ENCODE data around the gene MKRN3.

The MKRN3 gene

GRCh38 chr15:23565395-23566070 is at the start of gene MKRN3:
TSS of gene MKRN3 (plus strand) at chr15:23565674. CDS start at chr15:23565783, 109 bp downstream.
- H3K4me3 ChIP-seq (ENCODE audit: low read depth, low read length), result no peak within 1 kb of the TSS

- H3K4me3 ChIP-seq (ENCODE audit: low read depth, low read length), result no peak overlapping the region
These were observed 48.6 kb upstream of the MKRN3 start for GRCh38 chr15:23516866-23517265.

GRCh38 chr15:23518104-23518503 is 47.4 kb upstream of the MKRN3 start:
- H3K4me3 ChIP-seq (ENCODE audit: low read depth, low read length), result no peak overlapping the region

- H3K4me3 ChIP-seq (ENCODE audit: low read depth, low read length), result no peak overlapping the region
These were observed 40.7 kb upstream of the MKRN3 start for GRCh38 chr15:23524816-23525215.

- no peak overlapping the region for H3K4me3 ChIP-seq (ENCODE audit: low read depth, low read length)
These were observed 35.6 kb upstream of the MKRN3 start for GRCh38 chr15:23529891-23530290.

GRCh38 chr15:23532024-23532423 is 33.5 kb upstream of the MKRN3 start:
- no peak overlapping the region for H3K4me3 ChIP-seq (ENCODE audit: low read depth, low read length)

GRCh38 chr15:23536659-23537058 is 28.8 kb upstream of the MKRN3 start:
- no peak overlapping the region for H3K4me3 ChIP-seq (ENCODE audit: low read depth, low read length)

GRCh38 chr15:23538648-23539047 is 26.8 kb upstream of the MKRN3 start:
- H3K4me3 ChIP-seq (ENCODE audit: low read depth, low read length), result no peak overlapping the region

- H3K4me3 ChIP-seq (ENCODE audit: low read depth, low read length), result no peak overlapping the region
These were observed 25.6 kb upstream of the MKRN3 start for GRCh38 chr15:23539892-23540291.

- H3K4me3 ChIP-seq (ENCODE audit: low read depth, low read length), result no peak overlapping the region
These were observed 19.3 kb upstream of the MKRN3 start for GRCh38 chr15:23546158-23546557.

GRCh38 chr15:23548071-23548470 is 17.4 kb upstream of the MKRN3 start:
- no peak overlapping the region for H3K4me3 ChIP-seq (ENCODE audit: low read depth, low read length)

GRCh38 chr15:23561914-23562313 is 3.6 kb upstream of the MKRN3 start:
- H3K4me3 ChIP-seq (ENCODE audit: low read depth, low read length), result no peak overlapping the region

GRCh38 chr15:23564821-23565394 is 566 bp upstream of the MKRN3 start:
- H3K4me3 ChIP-seq (ENCODE audit: low read depth, low read length), result no peak overlapping the region

GRCh38 chr15:23566071-23566554 is 639 bp downstream of the MKRN3 start:
- no peak overlapping the region for H3K4me3 ChIP-seq (ENCODE audit: low read depth, low read length)

GRCh38 chr15:23566651-23567050 is 1.2 kb downstream of the MKRN3 start:
- no peak overlapping the region for H3K4me3 ChIP-seq (ENCODE audit: low read depth, low read length)

GRCh38 chr15:23567921-23568320 is 2.4 kb downstream of the MKRN3 start:
- H3K4me3 ChIP-seq (ENCODE audit: low read depth, low read length), result no peak overlapping the region

- no peak overlapping the region for H3K4me3 ChIP-seq (ENCODE audit: low read depth, low read length)
These were observed 3.9 kb downstream of the MKRN3 start for GRCh38 chr15:23569151-23569925.

GRCh38 chr15:23570486-23570885 is 5.0 kb downstream of the MKRN3 start:
- H3K4me3 ChIP-seq (ENCODE audit: low read depth, low read length), result no peak overlapping the region

GRCh38 chr15:23572844-23573243 is 7.4 kb downstream of the MKRN3 start:
- no peak overlapping the region for H3K4me3 ChIP-seq (ENCODE audit: low read depth, low read length)

GRCh38 chr15:23574742-23575141 is 9.3 kb downstream of the MKRN3 start:
- H3K4me3 ChIP-seq (ENCODE audit: low read depth, low read length), result no peak overlapping the region

GRCh38 chr15:23576061-23576460 is 10.6 kb downstream of the MKRN3 start:
- no peak overlapping the region for H3K4me3 ChIP-seq (ENCODE audit: low read depth, low read length)
